NOMO-1 (cell line): ENCODE measurements around the gene SLC25A21.

ENCODE experiments used
- DNase-seq, 2 experiments: peaks; one replicate each; lab custom pipeline; 2025; ENCODE audit not compliant: unreplicated experiment in 2 of 2; lab: John Stamatoyannopoulos, UW

SLC25A21 gene

GRCh38 chr14:37048666-37049071 lies 123.7 kb downstream of the SLC25A21 start:
- no peak for DNase-seq

GRCh38 chr14:37047996-37048395 lies 124.4 kb downstream of the SLC25A21 start:
- DNase-seq: no peak

- no peak for DNase-seq
Measured at GRCh38 chr14:37047226-37047625, 125.2 kb downstream of the SLC25A21 start.

- no peak for DNase-seq
Measured at GRCh38 chr14:37046815-37047214, 125.6 kb downstream of the SLC25A21 start.

- no peak for DNase-seq
Measured at GRCh38 chr14:37045340-37046061, 126.9 kb downstream of the SLC25A21 start.

GRCh38 chr14:37037636-37038387 lies 134.6 kb downstream of the SLC25A21 start:
- no peak for DNase-seq

GRCh38 chr14:37036669-37037341 lies 135.6 kb downstream of the SLC25A21 start:
- no peak for DNase-seq

- no peak for DNase-seq
Measured at GRCh38 chr14:37035401-37035800, 137.0 kb downstream of the SLC25A21 start.

- DNase-seq: no peak
Measured at GRCh38 chr14:37034410-37035285, 137.8 kb downstream of the SLC25A21 start.

- no peak for DNase-seq
Measured at GRCh38 chr14:37032863-37033262, 139.5 kb downstream of the SLC25A21 start.

GRCh38 chr14:37027188-37027824 lies 145.1 kb downstream of the SLC25A21 start:
- DNase-seq: no peak

GRCh38 chr14:37023875-37024565 lies 148.4 kb downstream of the SLC25A21 start:
- no peak for DNase-seq

- DNase-seq: no peak
Measured at GRCh38 chr14:37021390-37021789, 151.0 kb downstream of the SLC25A21 start.

GRCh38 chr14:37019488-37019887 lies 152.9 kb downstream of the SLC25A21 start:
- DNase-seq: no peak

- no peak for DNase-seq
Measured at GRCh38 chr14:37018571-37019240, 153.7 kb downstream of the SLC25A21 start.

- no peak for DNase-seq
Measured at GRCh38 chr14:37013078-37013477, 159.3 kb downstream of the SLC25A21 start.

GRCh38 chr14:36998686-36999085 lies 173.7 kb downstream of the SLC25A21 start:
- no peak for DNase-seq

- no peak for DNase-seq
Measured at GRCh38 chr14:36997843-36998242, 174.6 kb downstream of the SLC25A21 start.
